ENCODE data around the gene HCN4. TPM values are rescaled to one million over a fixed set of nuclear protein-coding genes. Genes with fewer than 3 reads are reported as not detected.
"Not testable (repeated sequence)": the region's sequence is repeated elsewhere in the genome, so short reads cannot be mapped to it uniquely, and the experiment has no call there.

HCN4 gene
- 0.06 TPM for total RNA-seq
- long read RNA-seq = 0 reads

DNA sequence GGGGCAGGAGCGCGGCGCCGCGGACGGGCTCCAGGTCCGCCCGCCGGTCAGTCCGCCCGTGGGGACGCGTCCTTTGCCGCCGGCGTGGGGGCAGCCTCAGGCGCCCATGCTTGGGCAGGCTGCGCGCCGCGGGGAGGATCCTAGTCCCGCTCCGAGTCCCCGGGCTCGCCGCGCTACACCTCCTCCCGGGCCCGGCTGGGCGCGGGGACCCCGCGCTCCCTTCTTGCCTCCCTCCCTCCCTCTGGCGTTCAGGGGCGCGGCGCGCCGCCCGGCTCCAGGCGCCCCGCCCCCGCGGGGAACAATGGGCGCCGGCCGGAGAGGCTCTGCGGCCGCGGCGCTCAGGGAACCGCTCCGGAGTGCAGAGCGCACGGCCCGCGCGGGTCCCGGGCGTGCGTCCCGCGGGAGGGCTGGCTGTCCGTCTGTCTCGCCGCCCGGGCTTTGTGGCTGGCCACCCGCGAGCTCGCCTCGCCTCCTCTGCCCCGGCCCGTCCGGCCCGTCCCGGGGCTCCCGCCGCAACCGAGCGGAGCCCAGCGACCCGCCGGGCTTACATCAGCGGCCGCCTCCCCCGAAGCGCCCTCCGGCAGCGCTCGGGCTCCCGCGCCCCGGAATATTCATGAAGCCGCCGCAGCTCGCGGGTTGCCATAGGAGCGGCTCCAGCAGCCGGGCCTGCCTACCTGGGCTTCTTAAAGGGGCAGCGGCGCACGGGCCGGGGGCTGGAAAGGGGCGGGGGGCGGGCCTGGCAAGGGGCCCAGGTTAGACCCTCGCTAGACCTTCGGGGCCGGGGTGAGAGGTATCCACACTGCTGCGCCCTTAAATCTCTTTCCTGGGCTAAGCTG lies at the start of gene HCN4:
Gene HCN4 (minus strand): TSS at position 658 of the 836 bp plus-strand sequence. CDS start 688 bp downstream, outside the sequence.
- no peak for DNase-seq
- intact Hi-C loops (cut with DNase I) = no loop called here
- ATAC-seq = no peak
- Histone ChIP-seq H3K36me3 (no peaks in the 10 kb centered on the region), H3K4me1 (no peaks in the 10 kb centered on the region), H3K4me3 (peak within 1 kb of the TSS; percentile 21), H3K9me3 (no peaks in the 10 kb centered on the region), H3K27ac (no peak within 1 kb of the TSS), H3K27me3 (peaks cover 72% of the 10 kb centered on the region)
- TF ChIP-seq, protein P1, sequence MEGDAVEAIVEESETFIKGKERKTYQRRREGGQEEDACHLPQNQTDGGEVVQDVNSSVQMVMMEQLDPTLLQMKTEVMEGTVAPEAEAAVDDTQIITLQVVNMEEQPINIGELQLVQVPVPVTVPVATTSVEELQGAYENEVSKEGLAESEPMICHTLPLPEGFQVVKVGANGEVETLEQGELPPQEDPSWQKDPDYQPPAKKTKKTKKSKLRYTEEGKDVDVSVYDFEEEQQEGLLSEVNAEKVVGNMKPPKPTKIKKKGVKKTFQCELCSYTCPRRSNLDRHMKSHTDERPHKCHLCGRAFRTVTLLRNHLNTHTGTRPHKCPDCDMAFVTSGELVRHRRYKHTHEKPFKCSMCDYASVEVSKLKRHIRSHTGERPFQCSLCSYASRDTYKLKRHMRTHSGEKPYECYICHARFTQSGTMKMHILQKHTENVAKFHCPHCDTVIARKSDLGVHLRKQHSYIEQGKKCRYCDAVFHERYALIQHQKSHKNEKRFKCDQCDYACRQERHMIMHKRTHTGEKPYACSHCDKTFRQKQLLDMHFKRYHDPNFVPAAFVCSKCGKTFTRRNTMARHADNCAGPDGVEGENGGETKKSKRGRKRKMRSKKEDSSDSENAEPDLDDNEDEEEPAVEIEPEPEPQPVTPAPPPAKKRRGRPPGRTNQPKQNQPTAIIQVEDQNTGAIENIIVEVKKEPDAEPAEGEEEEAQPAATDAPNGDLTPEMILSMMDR (IDR thresholded peaks at IDR 0.05) = no peak

DNA sequence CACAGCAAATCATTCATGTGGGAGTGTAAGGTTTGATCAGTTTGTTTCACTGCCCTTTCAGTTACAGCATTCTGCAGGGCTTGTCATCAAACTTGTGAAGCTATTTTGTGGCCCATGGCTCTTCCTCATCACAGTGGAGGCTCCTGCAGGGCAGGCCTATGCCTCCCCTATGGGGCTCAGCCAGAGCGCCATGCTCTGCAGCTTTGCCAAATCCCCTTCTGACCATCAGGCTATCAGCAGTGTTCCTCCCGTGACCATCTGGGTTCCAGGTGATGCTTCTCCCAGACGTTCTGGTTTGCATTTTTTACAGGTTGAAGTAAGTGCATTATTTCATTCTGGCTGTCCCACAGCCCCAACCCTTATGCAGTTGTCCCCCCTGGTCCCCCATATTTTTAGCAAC lies 46.1 kb upstream of the HCN4 start:
- intact Hi-C loops (cut with DNase I) = no loop called here
- ATAC-seq (no peak), DNase-seq (no peak)
- H3K27me3 ChIP-seq = peaks cover 8% of the 10 kb centered on the region
- no peak overlapping the region for H3K4me3 ChIP-seq
- no peaks in the 10 kb centered on the region for H3K36me3 ChIP-seq
- TF ChIP-seq, protein P1 (IDR thresholded peaks at IDR 0.05) = no peak
- H3K9me3 ChIP-seq = no peaks in the 10 kb centered on the region
- no peak overlapping the region for H3K27ac ChIP-seq
- no peaks in the 10 kb centered on the region for H3K4me1 ChIP-seq

DNA sequence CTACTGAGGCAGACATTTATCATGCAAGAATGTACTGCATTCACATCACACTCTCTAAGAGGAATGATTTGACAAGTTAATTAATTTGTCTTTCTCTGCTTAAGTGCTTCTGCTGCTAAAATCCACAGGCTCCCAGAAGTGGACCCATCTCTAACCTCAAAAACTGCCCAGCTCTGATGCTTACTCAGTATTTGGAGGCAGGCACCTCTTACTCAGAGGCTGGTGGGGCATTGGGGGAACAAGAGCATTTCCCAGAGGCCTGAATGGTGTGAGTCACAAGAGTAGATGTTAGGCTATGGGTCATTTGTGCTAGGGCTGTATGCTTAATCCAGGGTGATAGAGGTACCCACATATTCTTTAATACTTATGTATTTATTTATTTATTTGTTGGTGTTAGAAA lies 34.4 kb upstream of the HCN4 start:
- TF ChIP-seq, protein P1 (IDR thresholded peaks at IDR 0.05) = no peak
- Histone ChIP-seq H3K27ac (no peak overlapping the region), H3K4me1 (no peaks in the 10 kb centered on the region), H3K36me3 (no peaks in the 10 kb centered on the region), H3K27me3 (peaks cover 4% of the 10 kb centered on the region), H3K9me3 (no peaks in the 10 kb centered on the region), H3K4me3 (no peak overlapping the region)
- DNase-seq = no peak
- ATAC-seq = no peak
- intact Hi-C loops (cut with DNase I) = no loop called here

DNA sequence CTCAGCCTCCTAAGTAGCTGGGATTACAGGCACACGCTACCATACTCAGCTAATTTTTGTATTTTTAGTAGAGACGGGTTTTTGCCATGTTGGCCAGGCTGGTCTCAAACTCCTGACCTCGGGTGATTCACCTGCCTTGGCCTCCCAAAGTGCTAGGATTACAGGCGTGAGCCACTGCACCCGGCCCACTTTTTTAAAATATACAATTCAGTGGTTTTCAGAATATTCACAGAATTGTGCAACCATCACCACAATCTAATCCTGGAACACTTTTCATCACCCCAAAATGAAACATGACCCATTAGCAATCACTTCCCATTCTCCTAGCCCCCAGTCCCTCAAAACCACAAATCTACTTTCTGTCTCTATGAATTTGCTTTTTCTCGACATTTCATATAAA lies 31.5 kb upstream of the HCN4 start:
- H3K4me3 ChIP-seq; H3K4me1 ChIP-seq; DNase-seq; H3K9me3 ChIP-seq; H3K27ac ChIP-seq; intact Hi-C loops (cut with DNase I); H3K27me3 ChIP-seq; ATAC-seq; H3K36me3 ChIP-seq: not testable (repeated sequence)

DNA sequence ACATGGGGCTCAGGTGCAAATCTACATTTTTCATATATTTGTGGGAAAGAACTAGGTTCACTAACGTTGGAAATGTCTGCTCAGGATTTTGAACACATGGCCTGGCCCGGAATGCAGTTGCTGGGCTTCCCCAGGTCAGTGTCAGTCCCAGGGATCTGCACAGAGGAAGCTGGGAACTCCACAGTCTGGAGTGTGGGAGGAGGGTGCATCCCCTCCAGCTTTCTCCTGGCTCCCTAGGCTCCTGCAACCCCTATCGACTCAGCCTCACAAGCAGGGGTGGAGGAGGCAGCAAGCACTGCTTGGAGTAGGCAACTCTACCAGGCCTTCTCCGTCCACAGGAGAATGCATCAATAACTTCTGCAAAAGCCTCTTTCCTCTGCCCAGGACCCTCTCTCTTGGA lies 30.1 kb upstream of the HCN4 start:
- intact Hi-C loops (cut with DNase I) = no loop called here
- ATAC-seq (no peak), DNase-seq (no peak)

DNA sequence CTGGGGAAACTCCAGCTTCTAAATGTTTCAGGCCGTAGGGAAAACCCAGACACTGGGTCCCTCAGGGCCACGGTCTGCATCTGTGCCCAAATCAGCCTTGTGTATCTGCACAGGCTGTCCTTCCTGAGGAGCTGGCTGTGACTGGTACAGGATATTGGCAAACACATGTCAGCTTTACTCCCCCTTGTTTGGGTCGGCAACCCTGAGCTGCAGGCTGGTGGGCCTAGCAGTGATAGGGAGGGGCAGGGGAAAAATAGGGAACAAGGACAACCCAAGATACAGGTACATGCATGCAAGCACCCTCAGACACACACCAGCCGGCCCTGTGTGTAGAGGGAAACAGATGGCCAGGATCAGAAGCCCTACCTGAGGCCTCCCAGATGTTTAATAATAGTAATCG lies 28.7 kb upstream of the HCN4 start:
- peaks cover 9% of the 10 kb centered on the region for H3K27me3 ChIP-seq
- H3K27ac ChIP-seq = no peak overlapping the region
- H3K9me3 ChIP-seq = no peaks in the 10 kb centered on the region
- TF ChIP-seq, protein P1 (IDR thresholded peaks at IDR 0.05) = no peak
- no peak for DNase-seq
- H3K4me3 ChIP-seq = no peak overlapping the region
- intact Hi-C loops (cut with DNase I) = no loop called here
- no peak for ATAC-seq
- H3K4me1 ChIP-seq = no peaks in the 10 kb centered on the region
- no peaks in the 10 kb centered on the region for H3K36me3 ChIP-seq

More for the DNA sequence above, 30.1 kb upstream of the HCN4 start:
- Histone ChIP-seq H3K4me3 (no peak overlapping the region), H3K9me3 (no peaks in the 10 kb centered on the region), H3K36me3 (no peaks in the 10 kb centered on the region), H3K27ac (no peak overlapping the region), H3K27me3 (peaks cover 4% of the 10 kb centered on the region), H3K4me1 (no peaks in the 10 kb centered on the region)
- TF ChIP-seq, protein P1 (IDR thresholded peaks at IDR 0.05) = no peak

All from upper lobe of right lung (tissue), 1 donor.